ENCODE data around the gene SGO2. TPM values are rescaled to one million over a fixed set of nuclear protein-coding genes. Genes with fewer than 3 reads are reported as not detected.

The SGO2 gene
- total RNA-seq, 1 experiment from 2014 or later: 25.4 TPM

- ChIA-PET POLR2A (no interaction called here), RAD21 (ENCODE audit: low non-redundant PET in 1 of 2, low total read pairs in 2 of 2, uncharacterized antibody in 2 of 2, unreplicated experiment in 2 of 2) (no interaction called here), CTCF (no interaction called here)
- DNase-seq (ENCODE audit: low read depth, low spot score) (no peak), ATAC-seq (no peak)
- intact Hi-C loops (cut with micrococcal nuclease): no loop called here
- Histone ChIP-seq H4K20me1 (ENCODE audit: insufficient read depth) (no peaks in the 10 kb centered on the region), H3K4me3 (replicated peaks in 1 of 2; ENCODE audit: low read depth in 1 of 2, low read length in 2 of 2) (no peak overlapping the region), H3K36me3 (ENCODE audit: control insufficient read depth in 1 of 2, insufficient read depth in 2 of 2, low read length in 2 of 2) (no peaks in the 10 kb centered on the region), H2AFZ (ENCODE audit: low read depth, low read length, poor library complexity, severe bottlenecking) (no peak overlapping the region), H3K27me3 (ENCODE audit: insufficient read depth, low read length) (peaks cover 8% of the 10 kb centered on the region), H3K9me2 (ENCODE audit: insufficient read depth) (no peaks in the 10 kb centered on the region), H3K27ac (ENCODE audit: low read depth, low read length) (no peak overlapping the region), H3K4me1 (ENCODE audit: control insufficient read depth in 1 of 2, insufficient read depth in 2 of 2, low read length in 2 of 2) (no peaks in the 10 kb centered on the region), H3K79me2 (ENCODE audit: insufficient read depth, low read length) (no peaks in the 10 kb centered on the region), H3K9ac (ENCODE audit: low read length) (no peak overlapping the region), H3K9me3 (ENCODE audit: control insufficient read depth in 1 of 2, insufficient read depth in 1 of 2, low read depth in 1 of 2, low read length in 2 of 2) (no peaks in the 10 kb centered on the region), H3K4me2 (ENCODE audit: low read length) (no peak overlapping the region)
- BruUV-seq (replicated peaks): no TSS peak
- no peak for TF ChIP-seq RAD21 (IDR thresholded peaks at IDR 0.05; ENCODE audit: low read depth)
- TF ChIP-seq FOSL1 (IDR thresholded peaks at IDR 0.05; ENCODE audit: low read depth): no peak
- TF ChIP-seq ELF1 (IDR thresholded peaks at IDR 0.05; ENCODE audit: borderline replicate concordance, low read depth): no peak
- TF ChIP-seq EZH2 (IDR thresholded peaks at IDR 0.05): no peak
- TF ChIP-seq SP1 (IDR thresholded peaks at IDR 0.05; ENCODE audit: low read depth): no peak
- TF ChIP-seq YY1 (IDR thresholded peaks at IDR 0.05; ENCODE audit: extremely low read depth, insufficient replicate concordance, low read depth, low read length): no peak
- no peak for TF ChIP-seq REST (IDR thresholded peaks at IDR 0.05; ENCODE audit: low read depth)
- no peak for TF ChIP-seq JUND (IDR thresholded peaks at IDR 0.05)
- TF ChIP-seq POLR2A (IDR thresholded peaks at IDR 0.05; ENCODE audit: borderline replicate concordance, extremely low read depth, insufficient read depth, insufficient read length): no peak
- TF ChIP-seq ZFX (IDR thresholded peaks at IDR 0.05): no peak
- no peak for TF ChIP-seq POLR2AphosphoS5 (IDR thresholded peaks at IDR 0.05; ENCODE audit: low read depth, low read length)
Observed at GRCh38 chr2:200593905-200594304, 67.9 kb downstream of the SGO2 start.
